Measurements from ENCODE around the gene RFPL3. TPM values are rescaled to one million over a fixed set of nuclear protein-coding genes. Genes with fewer than 3 reads are reported as not detected.

RFPL3 gene
- polyA plus RNA-seq, 3 donors = not detected

- Histone ChIP-seq H3K79me2 (ENCODE audit: insufficient read depth, low read length) (peaks cover 43% of the 10 kb centered on the region), H2AFZ (ENCODE audit: insufficient read depth, low read depth, low read length, poor library complexity, severe bottlenecking) (no peak overlapping the region), H4K20me1 (ENCODE audit: insufficient read depth, low read length) (peaks cover 17% of the 10 kb centered on the region), H3K9me3 (replicated peaks in 1 of 2; ENCODE audit: control insufficient read depth in 1 of 2, insufficient read depth in 1 of 2, low read length in 2 of 2) (no peaks in the 10 kb centered on the region), H3K9ac (ENCODE audit: insufficient read depth, low read length, poor library complexity, severe bottlenecking) (no peak overlapping the region), H3K27me3 (ENCODE audit: control insufficient read depth in 2 of 2, insufficient read depth in 2 of 2, low read length in 2 of 2) (no peaks in the 10 kb centered on the region), H3K4me3 (replicated peaks in 1 of 3; ENCODE audit: low read depth in 2 of 3, low read length in 3 of 3) (no peak overlapping the region), H3K4me1 (ENCODE audit: control insufficient read depth in 1 of 2, insufficient read depth in 2 of 2, low read length in 2 of 2) (peaks cover 37 to 50% of the 10 kb centered on the region in 2 donors), H3K4me2 (replicated peaks; ENCODE audit: extremely low read depth, low read length, poor library complexity, severe bottlenecking) (no peak overlapping the region), H3K27ac (ENCODE audit: low read depth in 1 of 2, low read length in 2 of 2) (peak overlapping the region; percentile 50 to 74), H3K36me3 (replicated peaks in 1 of 2; ENCODE audit: control insufficient read depth in 1 of 2, insufficient read depth in 2 of 2, low read length in 2 of 2) (peaks cover 30 to 56% of the 10 kb centered on the region in 2 donors)
- H3K4me1 Mint-ChIP-seq = peaks cover 43% of the 10 kb centered on the region
- H3K9me3 Mint-ChIP-seq = no peaks in the 10 kb centered on the region
- peaks cover 46 to 50% of the 10 kb centered on the region in 2 donors for H3K36me3 Mint-ChIP-seq
- intact Hi-C loops (cut with micrococcal nuclease) = no loop called here
- H3K4me3 Mint-ChIP-seq = no peak overlapping the region
- WGBS (ENCODE audit: insufficient coverage) = no CpG with 5 or more reads among the region's 2 CpGs
- H3K27me3 Mint-ChIP-seq (ENCODE audit: low read depth in 3 of 3) = no peaks in the 10 kb centered on the region
- DNase-seq = no peak
- H3K27ac Mint-ChIP-seq = peak overlapping the region in 6 of 7 donors; percentile 50 to 89 (median 76)
- TF ChIP-seq CTCF (IDR thresholded peaks at IDR 0.05) = no peak
These were observed 50.3 kb downstream of the RFPL3 start for GRCh38 chr22:32407936-32408335.

GRCh38 chr22:32409977-32410376 lies 52.3 kb downstream of the RFPL3 start:
- Mint-ChIP-seq H3K27me3 (ENCODE audit: low read depth in 3 of 3) (no peaks in the 10 kb centered on the region), H3K9me3 (no peaks in the 10 kb centered on the region), H3K36me3 (peaks cover 30 to 31% of the 10 kb centered on the region in 2 donors), H3K4me1 (peaks cover 43% of the 10 kb centered on the region), H3K27ac (peak overlapping the region in 4 of 7 donors; percentile 3 to 41 (median 30)), H3K4me3 (peak overlapping the region in 1 of 2 donors; percentile 13)
- intact Hi-C loops (cut with micrococcal nuclease) = loop anchor here (2.0 to 10.0 kb wide), 2 partner anchors 65 kb away; partner anchors contain the start of gene FBXO7 (in 2 of the 2)
- Histone ChIP-seq H3K4me1 (ENCODE audit: control insufficient read depth in 1 of 2, insufficient read depth in 2 of 2, low read length in 2 of 2) (peaks cover 37 to 50% of the 10 kb centered on the region in 2 donors), H3K4me3 (replicated peaks in 1 of 3; ENCODE audit: low read depth in 2 of 3, low read length in 3 of 3) (no peak overlapping the region), H3K79me2 (ENCODE audit: insufficient read depth, low read length) (peaks cover 43% of the 10 kb centered on the region), H4K20me1 (ENCODE audit: insufficient read depth, low read length) (peaks cover 12% of the 10 kb centered on the region), H3K27me3 (ENCODE audit: control insufficient read depth in 2 of 2, insufficient read depth in 2 of 2, low read length in 2 of 2) (no peaks in the 10 kb centered on the region), H2AFZ (ENCODE audit: insufficient read depth, low read depth, low read length, poor library complexity, severe bottlenecking) (no peak overlapping the region), H3K4me2 (replicated peaks; ENCODE audit: extremely low read depth, low read length, poor library complexity, severe bottlenecking) (no peak overlapping the region), H3K27ac (ENCODE audit: low read depth in 1 of 2, low read length in 2 of 2) (peak overlapping the region in 1 of 2 donors; percentile 93), H3K9me3 (replicated peaks in 1 of 2; ENCODE audit: control insufficient read depth in 1 of 2, insufficient read depth in 1 of 2, low read length in 2 of 2) (no peaks in the 10 kb centered on the region), H3K9ac (ENCODE audit: insufficient read depth, low read length, poor library complexity, severe bottlenecking) (no peak overlapping the region), H3K36me3 (replicated peaks in 1 of 2; ENCODE audit: control insufficient read depth in 1 of 2, insufficient read depth in 2 of 2, low read length in 2 of 2) (peaks cover 16 to 36% of the 10 kb centered on the region in 2 donors)
- DNase-seq = no peak
- WGBS (ENCODE audit: insufficient coverage) = 98% methylated on average over 5 of the region's 9 CpGs
- TF ChIP-seq CTCF (IDR thresholded peaks at IDR 0.05) = no peak
